ENCODE results near the gene SSBP4. TPM values are rescaled to one million over a fixed set of nuclear protein-coding genes. Genes with fewer than 3 reads are reported as not detected.

The SSBP4 gene
- total RNA-seq, 1 donor: 76.4 TPM

GRCh38 chr19:18435178-18435841 is 16.1 kb downstream of the SSBP4 start:
- TF ChIP-seq CTCF (IDR thresholded peaks at IDR 0.05; ENCODE audit: insufficient read depth, low read length): no peak
- DNase-seq (ENCODE audit: low read depth): no peak
- no peak overlapping the region for H3K4me3 ChIP-seq (ENCODE audit: low read depth, low read length)

- no peak for TF ChIP-seq CTCF (IDR thresholded peaks at IDR 0.05; ENCODE audit: insufficient read depth, low read length)
- no peak for DNase-seq (ENCODE audit: low read depth)
Observed at GRCh38 chr19:18435842-18436670, 16.9 kb downstream of the SSBP4 start.

GRCh38 chr19:18436671-18437490 is 17.7 kb downstream of the SSBP4 start:
- DNase-seq (ENCODE audit: low read depth): peak; percentile 64
- peak; percentile 12 for TF ChIP-seq CTCF (IDR thresholded peaks at IDR 0.05; ENCODE audit: insufficient read depth, low read length)
- H3K4me3 ChIP-seq (ENCODE audit: low read depth, low read length): peak overlapping the region; percentile 48

More at GRCh38 chr19:18435842-18436670, 16.9 kb downstream of the SSBP4 start:
- no peak overlapping the region for H3K4me3 ChIP-seq (ENCODE audit: low read depth, low read length)

- no peak for DNase-seq (ENCODE audit: low read depth)
- H3K4me3 ChIP-seq (ENCODE audit: low read depth, low read length): peak within 1 kb of the TSS; percentile 61
- TF ChIP-seq CTCF (IDR thresholded peaks at IDR 0.05; ENCODE audit: insufficient read depth, low read length): no peak
Observed at GRCh38 chr19:18437491-18438330, 18.5 kb downstream of the SSBP4 start, which contains the start of gene ISYNA1. TSS of gene ISYNA1 (minus strand) at chr19:18438133. CDS start at chr19:18437979, 154 bp downstream.

- H3K4me3 ChIP-seq (ENCODE audit: low read depth, low read length): peak overlapping the region; percentile 17
- DNase-seq (ENCODE audit: low read depth): peak; percentile 46
Observed at GRCh38 chr19:18438331-18439024, 19.3 kb downstream of the SSBP4 start.

More at GRCh38 chr19:18438331-18439024, 19.3 kb downstream of the SSBP4 start:
- no peak for TF ChIP-seq CTCF (IDR thresholded peaks at IDR 0.05; ENCODE audit: insufficient read depth, low read length)
